Stomach (tissue), 4 donors: ENCODE data around the gene GABRA5.
A peak's percentile ranks its signal among the peaks of the same experiment; 100 is the strongest.

ENCODE experiments used
- CTCF ChIP-seq, 7 experiments: fragments of 450-650 bp in 4 of 7; fragments of 200-600 bp in 3 of 7; sonication (generic) in 3 of 7; IDR thresholded peaks; one replicate each; pipeline ENCODE4 v1.5.1; 2016 to 2019; ENCODE audit warnings: antibody characterized with exemption in 7 of 7, control low read depth in 2 of 7, mild to moderate bottlenecking in 1 of 7
- POLR2A ChIP-seq, 4 donors: fragments of 450-650 bp; IDR thresholded peaks; one replicate each; pipeline ENCODE4 v1.6.1; 2016; ENCODE audit warnings: antibody characterized with exemption in 4 of 4, control low read depth in 2 of 4, mild to moderate bottlenecking in 1 of 4, moderate library complexity in 1 of 4
- POLR2AphosphoS5 ChIP-seq, 3 donors: sonication (generic); formaldehyde crosslinking; IDR thresholded peaks; one replicate each; pipeline ENCODE4 v1.6.1; 2016; ENCODE audit warnings: antibody characterized with exemption in 3 of 3

DNA sequence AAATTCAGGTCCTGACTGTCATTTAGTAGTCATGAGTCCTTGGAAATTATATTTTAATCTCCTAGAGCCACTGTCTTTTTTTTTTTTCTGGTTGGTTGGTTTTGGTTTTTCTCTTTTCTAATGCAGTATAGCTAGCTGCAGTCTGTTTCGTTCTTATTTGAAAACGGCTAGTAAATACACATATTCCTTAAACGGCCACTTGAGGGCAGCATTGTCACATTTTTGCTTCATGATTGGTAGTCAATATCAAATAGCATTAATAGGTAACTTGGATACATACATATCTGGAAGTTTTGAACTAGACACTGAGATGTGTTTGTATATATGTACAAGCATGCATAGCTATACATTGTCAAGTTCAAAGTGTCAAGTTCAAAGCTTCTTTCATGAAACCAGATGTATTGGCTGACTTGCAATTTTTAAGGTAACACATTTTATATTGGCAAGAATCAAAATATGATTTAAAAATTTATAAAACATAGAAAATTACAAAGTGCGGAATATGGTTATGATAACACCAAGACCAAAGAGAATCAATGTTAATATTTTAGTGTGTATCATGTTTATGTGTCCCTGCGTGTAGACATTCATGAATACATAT lies 22.5 kb downstream of the GABRA5 start:
- no peak for TF ChIP-seq POLR2AphosphoS5 (IDR thresholded peaks at IDR 0.05)
- TF ChIP-seq CTCF (IDR thresholded peaks at IDR 0.05): peak in 5 of 7 experiments; percentile 41 to 62 (median 61)
- TF ChIP-seq POLR2A (IDR thresholded peaks at IDR 0.05): no peak
